Neural progenitor cell (in vitro differentiated cells): ENCODE measurements around the gene VWA3B. TPM values are rescaled to one million over a fixed set of nuclear protein-coding genes. Genes with fewer than 3 reads are reported as not detected.

Experiments used
- DNase-seq: peaks from one replicate; pipeline ENCODE4 v3.0.0-alpha.2; 2016; ENCODE audit warnings: low spot score
- H2AFZ ChIP-seq: fragments of 200-600 bp; sonication (generic); replicated peaks from 2 replicates; pipeline ENCODE4 v1.6.1; 2016; ENCODE audit warnings: antibody characterized with exemption
- H3F3A ChIP-seq: fragments of 200-600 bp; sonication (generic); 2 replicates; pipeline ENCODE4 v1.6.1; 2016; ENCODE audit warnings: antibody characterized with exemption, low read depth
- H3K27ac ChIP-seq: fragments of 200-600 bp; sonication (generic); 2 replicates; pipeline ENCODE4 v1.5.1; 2016; ENCODE audit warnings: mild to moderate bottlenecking
- H3K27me3 ChIP-seq: fragments of 200-600 bp; sonication (generic); 2 replicates; pipeline ENCODE4 v1.6.1; 2016; ENCODE audit warnings: mild to moderate bottlenecking, moderate library complexity
- H3K36me3 ChIP-seq: fragments of 200-600 bp; sonication (generic); 2 replicates; pipeline ENCODE4 v1.5.1; 2016
- H3K4me1 ChIP-seq: fragments of 200-600 bp; sonication (generic); 2 replicates; pipeline ENCODE4 v1.6.1; 2016; ENCODE audit warnings: mixed run types
- H3K4me2 ChIP-seq: fragments of 200-600 bp; sonication (generic); 2 replicates; pipeline ENCODE4 v1.6.1; 2016
- H3K4me3 ChIP-seq: fragments of 200-600 bp; sonication (generic); 2 replicates; pipeline ENCODE4 v1.5.1; 2016
- H3K79me2 ChIP-seq: fragments of 200-600 bp; sonication (generic); 2 replicates; pipeline ENCODE4 v1.6.1; 2016; ENCODE audit warnings: low read depth
- H3K9ac ChIP-seq: fragments of 200-600 bp; sonication (generic); 2 replicates; pipeline ENCODE4 v1.6.1; 2016
- H3K9me3 ChIP-seq: fragments of 200-600 bp; sonication (generic); 2 replicates; pipeline ENCODE4 v1.5.1; 2016; ENCODE audit warnings: low read depth
- H4K20me1 ChIP-seq: fragments of 200-600 bp; sonication (generic); 2 replicates; pipeline ENCODE4 v1.6.1; 2016; ENCODE audit warnings: low read depth
- H3K27ac Mint-ChIP-seq: 3 replicates; pipeline ENCODE4 v1.8.0; 2021; ENCODE audit warnings: mixed read lengths
- H3K27me3 Mint-ChIP-seq: 2 replicates; pipeline ENCODE4 v1.8.0; 2022; ENCODE audit warnings: low read depth, mild to moderate bottlenecking, inconsistent platforms, moderate library complexity, mixed read lengths; ENCODE audit not compliant: insufficient read depth
- H3K36me3 Mint-ChIP-seq: 3 replicates; pipeline ENCODE4 v1.8.0; 2021; ENCODE audit warnings: mixed read lengths
- H3K4me1 Mint-ChIP-seq: 3 replicates; pipeline ENCODE4 v1.8.0; 2021; ENCODE audit warnings: mixed read lengths
- H3K4me3 Mint-ChIP-seq: 3 replicates; pipeline ENCODE4 v1.8.0; 2021; ENCODE audit warnings: mild to moderate bottlenecking, moderate library complexity, mixed read lengths
- H3K9me3 Mint-ChIP-seq: 3 replicates; pipeline ENCODE4 v1.8.0; 2020; ENCODE audit warnings: mixed read lengths
- EZH2 ChIP-seq: fragments of 200-600 bp; sonication (generic); IDR thresholded peaks from 2 replicates; pipeline ENCODE4 v1.6.1; 2017; ENCODE audit warnings: antibody characterized with exemption, mild to moderate bottlenecking, moderate library complexity
- EZH2phosphoT487 ChIP-seq: fragments of 200-600 bp; sonication (generic); IDR thresholded peaks from 2 replicates; pipeline ENCODE4 v1.6.1; 2017; ENCODE audit warnings: antibody characterized with exemption
- total RNA-seq: library from RNA; depleted of rRNA; stranded (reverse); fragments of >200 nt; gene quantifications from 2 replicates; pipeline ENCODE4 v1.2.3, GENCODE V29; 2015; ENCODE audit warnings: low replicate concordance
- TF ChIP-seq, protein P1 (sequence below): fragments of 200-600 bp; sonication (generic); IDR thresholded peaks from 2 replicates; pipeline ENCODE4 v1.5.1; 2017; ENCODE audit warnings: antibody characterized with exemption, mild to moderate bottlenecking

Gene VWA3B
- total RNA-seq, 1 donor from 2014 or later: not detected

DNA sequence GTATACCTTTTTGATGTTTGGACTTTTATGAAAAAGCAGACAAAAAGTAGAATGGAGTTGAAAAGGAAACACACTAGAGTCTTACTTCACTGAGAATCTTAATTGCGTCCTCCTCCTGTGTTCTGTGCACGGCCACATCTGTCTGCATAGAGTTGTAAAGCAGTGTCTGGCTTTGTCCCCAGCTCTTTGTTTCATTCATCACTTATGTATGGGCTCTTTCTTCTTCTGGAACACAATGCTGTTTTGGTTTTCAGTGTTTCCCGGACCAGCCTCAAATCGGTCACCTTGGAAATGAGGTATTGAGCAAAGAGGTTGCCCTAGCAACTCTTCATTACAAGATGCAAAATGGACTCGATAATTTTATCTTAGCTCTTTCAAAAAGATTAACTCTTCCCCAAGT lies 155.0 kb downstream of the VWA3B start:
- Histone ChIP-seq H3K27me3 (no peaks in the 10 kb centered on the region), H3K9ac (no peak overlapping the region), H3K4me2 (peak overlapping the region; percentile 36), H3F3A (no peaks in the 10 kb centered on the region), H3K36me3 (no peaks in the 10 kb centered on the region), H3K9me3 (no peaks in the 10 kb centered on the region), H3K27ac (no peak overlapping the region), H4K20me1 (no peaks in the 10 kb centered on the region), H2AFZ (no peak overlapping the region), H3K4me3 (no peak overlapping the region), H3K4me1 (peaks cover 3% of the 10 kb centered on the region), H3K79me2 (no peaks in the 10 kb centered on the region)
- peak; percentile 33 for DNase-seq
- peaks cover 18% of the 10 kb centered on the region for H3K4me1 Mint-ChIP-seq
- H3K36me3 Mint-ChIP-seq: no peaks in the 10 kb centered on the region
- no peaks in the 10 kb centered on the region for H3K9me3 Mint-ChIP-seq
- peaks cover 7% of the 10 kb centered on the region for H3K27me3 Mint-ChIP-seq
- peak overlapping the region; percentile 75 for H3K27ac Mint-ChIP-seq
- H3K4me3 Mint-ChIP-seq: no peak overlapping the region
- TF ChIP-seq EZH2phosphoT487 (no peak), EZH2 (no peak)
- TF ChIP-seq, protein P1, sequence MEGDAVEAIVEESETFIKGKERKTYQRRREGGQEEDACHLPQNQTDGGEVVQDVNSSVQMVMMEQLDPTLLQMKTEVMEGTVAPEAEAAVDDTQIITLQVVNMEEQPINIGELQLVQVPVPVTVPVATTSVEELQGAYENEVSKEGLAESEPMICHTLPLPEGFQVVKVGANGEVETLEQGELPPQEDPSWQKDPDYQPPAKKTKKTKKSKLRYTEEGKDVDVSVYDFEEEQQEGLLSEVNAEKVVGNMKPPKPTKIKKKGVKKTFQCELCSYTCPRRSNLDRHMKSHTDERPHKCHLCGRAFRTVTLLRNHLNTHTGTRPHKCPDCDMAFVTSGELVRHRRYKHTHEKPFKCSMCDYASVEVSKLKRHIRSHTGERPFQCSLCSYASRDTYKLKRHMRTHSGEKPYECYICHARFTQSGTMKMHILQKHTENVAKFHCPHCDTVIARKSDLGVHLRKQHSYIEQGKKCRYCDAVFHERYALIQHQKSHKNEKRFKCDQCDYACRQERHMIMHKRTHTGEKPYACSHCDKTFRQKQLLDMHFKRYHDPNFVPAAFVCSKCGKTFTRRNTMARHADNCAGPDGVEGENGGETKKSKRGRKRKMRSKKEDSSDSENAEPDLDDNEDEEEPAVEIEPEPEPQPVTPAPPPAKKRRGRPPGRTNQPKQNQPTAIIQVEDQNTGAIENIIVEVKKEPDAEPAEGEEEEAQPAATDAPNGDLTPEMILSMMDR: no peak

DNA sequence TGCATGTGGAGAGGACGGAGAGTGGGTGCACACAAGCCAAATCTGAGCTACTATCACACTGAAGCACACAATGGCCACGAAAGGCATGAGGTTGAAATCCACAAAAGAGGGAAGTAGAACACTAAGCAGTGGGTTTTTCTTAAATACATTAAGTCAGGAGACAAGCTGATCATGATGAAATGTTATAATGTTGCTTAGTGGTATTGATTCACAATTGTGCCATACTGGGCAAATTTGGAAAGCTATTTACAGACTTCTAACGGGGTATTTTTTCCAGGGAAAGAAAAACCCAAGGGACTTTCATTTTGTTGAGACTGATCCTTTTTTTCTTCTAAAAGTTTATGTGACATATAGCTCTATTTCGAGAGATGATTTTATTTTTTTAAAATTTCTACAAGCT lies 158.5 kb downstream of the VWA3B start:
- Histone ChIP-seq H2AFZ (no peak overlapping the region), H3K4me3 (no peak overlapping the region), H3K9ac (no peak overlapping the region), H3K4me1 (peaks cover 3% of the 10 kb centered on the region), H3F3A (no peaks in the 10 kb centered on the region), H3K9me3 (peaks cover 6% of the 10 kb centered on the region), H4K20me1 (no peaks in the 10 kb centered on the region), H3K27me3 (no peaks in the 10 kb centered on the region), H3K36me3 (no peaks in the 10 kb centered on the region), H3K27ac (no peak overlapping the region), H3K79me2 (no peaks in the 10 kb centered on the region), H3K4me2 (no peak overlapping the region)
- Mint-ChIP-seq H3K4me3 (no peak overlapping the region), H3K36me3 (no peaks in the 10 kb centered on the region), H3K4me1 (peaks cover 18% of the 10 kb centered on the region), H3K9me3 (peaks cover 18% of the 10 kb centered on the region), H3K27ac (no peak overlapping the region), H3K27me3 (peaks cover 4% of the 10 kb centered on the region)
- DNase-seq: no peak
- TF ChIP-seq, protein P1: no peak
- TF ChIP-seq EZH2phosphoT487 (no peak), EZH2 (no peak)

DNA sequence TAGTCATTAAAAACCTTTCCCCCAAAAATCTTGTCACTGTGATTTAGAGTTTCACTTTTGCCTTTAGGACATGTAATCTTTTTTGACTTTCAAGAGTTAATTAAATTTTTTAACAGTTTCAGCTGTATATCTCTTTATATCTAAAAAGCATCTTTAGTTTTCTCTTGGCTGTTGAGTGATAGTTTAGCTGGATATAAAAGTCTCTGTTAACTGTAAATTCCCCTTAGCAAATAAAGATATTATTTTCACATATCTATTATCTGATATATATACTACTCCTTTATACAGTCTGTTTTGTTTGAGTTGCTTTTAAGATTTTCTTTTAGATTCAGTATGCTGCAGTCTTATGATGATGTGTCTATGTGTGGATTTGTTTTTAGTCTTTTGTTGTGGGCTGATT lies 160.4 kb downstream of the VWA3B start:
- Mint-ChIP-seq H3K4me1 (peaks cover 1% of the 10 kb centered on the region), H3K27ac (no peak overlapping the region), H3K9me3 (peaks cover 18% of the 10 kb centered on the region), H3K36me3 (no peaks in the 10 kb centered on the region), H3K4me3 (no peak overlapping the region), H3K27me3 (no peaks in the 10 kb centered on the region)
- DNase-seq: no peak
- Histone ChIP-seq H2AFZ (no peak overlapping the region), H3K4me2 (no peak overlapping the region), H3K27ac (no peak overlapping the region), H3K9ac (no peak overlapping the region), H3K36me3 (no peaks in the 10 kb centered on the region), H3K27me3 (no peaks in the 10 kb centered on the region), H3K9me3 (peaks cover 6% of the 10 kb centered on the region), H3K4me3 (no peak overlapping the region), H4K20me1 (no peaks in the 10 kb centered on the region), H3F3A (no peaks in the 10 kb centered on the region), H3K4me1 (no peaks in the 10 kb centered on the region), H3K79me2 (no peaks in the 10 kb centered on the region)
- no peak for TF ChIP-seq EZH2
- TF ChIP-seq, protein P1: no peak
- no peak for TF ChIP-seq EZH2phosphoT487
